Measurements from ENCODE around the gene IL23R. TPM values are rescaled to one million over a fixed set of nuclear protein-coding genes. Genes with fewer than 3 reads are reported as not detected.

IL23R gene
- total and polyA plus RNA-seq, 2 of the 8 experiments (the other 6 are each of a cell fraction or from before 2014, with no cell fraction given): not detected

GRCh38 chr1:67211589-67212563 is 45.6 kb downstream of the IL23R start:
- DNase-seq (ENCODE audit: low read depth in 1 of 2, low spot score in 2 of 2): no peak
- CTCF ChIA-PET (ENCODE audit: partially characterized antibody): interaction anchor here (0.6 to 9.8 kb wide), 91 partner anchors 8 to 845 kb away, joined by 3 to 176 read pairs (median 5); partner anchors contain the start of genes C1orf141 and IL23R
- H3K4me2 ChIP-seq (ENCODE audit: insufficient read depth in 1 of 2, low read depth in 2 of 2, low read length in 2 of 2): no peak overlapping the region

More at GRCh38 chr1:67211589-67212563, 45.6 kb downstream of the IL23R start:
- H2BK20ac ChIP-seq (ENCODE audit: low read length): no peak overlapping the region
- H3K4me1 ChIP-seq (replicated peaks in 1 of 4; ENCODE audit: control insufficient read depth in 3 of 4, insufficient read depth in 4 of 4, low read length in 3 of 4): peaks cover 0 to 2% (median 0%) of the 10 kb centered on the region in 4 experiments; a peak in 1 of 7 replicates
- POLR2A ChIA-PET (ENCODE audit: partially characterized antibody): interaction anchor here (0.6 to 0.7 kb wide), 2 partner anchors 78 to 645 kb away, joined by 3 to 4 read pairs; no protein-coding TSS in a partner anchor
- no peak overlapping the region for H3K56ac ChIP-seq (replicated peaks; ENCODE audit: insufficient read length, low read depth, low read length)
- TF ChIP-seq MAX (IDR thresholded peaks at IDR 0.05): no peak
- TF ChIP-seq RAD21 (IDR thresholded peaks at IDR 0.05 in 1 of 2, conservative IDR thresholded peaks at IDR 0.05 in 1 of 2; ENCODE audit: low read depth in 2 of 2, low read length in 2 of 2): peak; percentile 35 to 51; a peak in 3 of 4 replicates
- TF ChIP-seq, protein P1, sequence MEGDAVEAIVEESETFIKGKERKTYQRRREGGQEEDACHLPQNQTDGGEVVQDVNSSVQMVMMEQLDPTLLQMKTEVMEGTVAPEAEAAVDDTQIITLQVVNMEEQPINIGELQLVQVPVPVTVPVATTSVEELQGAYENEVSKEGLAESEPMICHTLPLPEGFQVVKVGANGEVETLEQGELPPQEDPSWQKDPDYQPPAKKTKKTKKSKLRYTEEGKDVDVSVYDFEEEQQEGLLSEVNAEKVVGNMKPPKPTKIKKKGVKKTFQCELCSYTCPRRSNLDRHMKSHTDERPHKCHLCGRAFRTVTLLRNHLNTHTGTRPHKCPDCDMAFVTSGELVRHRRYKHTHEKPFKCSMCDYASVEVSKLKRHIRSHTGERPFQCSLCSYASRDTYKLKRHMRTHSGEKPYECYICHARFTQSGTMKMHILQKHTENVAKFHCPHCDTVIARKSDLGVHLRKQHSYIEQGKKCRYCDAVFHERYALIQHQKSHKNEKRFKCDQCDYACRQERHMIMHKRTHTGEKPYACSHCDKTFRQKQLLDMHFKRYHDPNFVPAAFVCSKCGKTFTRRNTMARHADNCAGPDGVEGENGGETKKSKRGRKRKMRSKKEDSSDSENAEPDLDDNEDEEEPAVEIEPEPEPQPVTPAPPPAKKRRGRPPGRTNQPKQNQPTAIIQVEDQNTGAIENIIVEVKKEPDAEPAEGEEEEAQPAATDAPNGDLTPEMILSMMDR (IDR thresholded peaks at IDR 0.05; ENCODE audit: control extremely low read depth in 1 of 3, insufficient read depth in 1 of 3, low read depth in 1 of 3, low read length in 3 of 3): peak in 2 of 3 experiments; percentile 49 to 67; a peak in 3 of 4 replicates
- no peak overlapping the region for H3K4me3 ChIP-seq (ENCODE audit: extremely low read depth in 1 of 4, insufficient read depth in 2 of 4, low read depth in 3 of 4, low read length in 4 of 4)
- H2BK5ac ChIP-seq (ENCODE audit: low read depth, low read length): no peak overlapping the region
- no peak overlapping the region for H3K23ac ChIP-seq (ENCODE audit: insufficient read length)
- H4K8ac ChIP-seq (ENCODE audit: extremely low read depth, insufficient read depth, low read length): no peak overlapping the region
- no peaks in the 10 kb centered on the region for H3K36me3 ChIP-seq (ENCODE audit: control insufficient read depth in 2 of 4, insufficient read depth in 4 of 4, low read length in 3 of 4)
- H3K4ac ChIP-seq (replicated peaks; ENCODE audit: insufficient read length, low read depth, low read length): no peak overlapping the region
- no peak for FAIRE-seq
- H3K27me3 ChIP-seq (replicated peaks in 1 of 4; ENCODE audit: control insufficient read depth in 3 of 4, extremely low read depth in 1 of 4, insufficient read depth in 3 of 4, low read length in 3 of 4): no peaks in the 10 kb centered on the region
- H3K9me3 ChIP-seq (ENCODE audit: insufficient read depth in 2 of 2, low read depth in 1 of 2, low read length in 1 of 2): no peaks in the 10 kb centered on the region
- no peak overlapping the region for H3K27ac ChIP-seq (ENCODE audit: low read depth, low read length)
- no peaks in the 10 kb centered on the region for H3K79me1 ChIP-seq (ENCODE audit: low read depth, low read length)
- H3K9ac ChIP-seq (replicated peaks in 1 of 4; ENCODE audit: extremely low read depth in 1 of 4, low read depth in 3 of 4, low read length in 3 of 4): no peak overlapping the region
- H3K18ac ChIP-seq (ENCODE audit: extremely low read depth, low read length): no peak overlapping the region
- H3K79me2 ChIP-seq (ENCODE audit: control insufficient read depth in 1 of 2, insufficient read depth in 2 of 2, low read length in 2 of 2): no peaks in the 10 kb centered on the region
- H4K5ac ChIP-seq (ENCODE audit: insufficient read length, low read depth, low read length): no peak overlapping the region
- H3K23me2 ChIP-seq (ENCODE audit: low read depth, low read length): no peaks in the 10 kb centered on the region
- H2AK5ac ChIP-seq (ENCODE audit: low read depth, low read length): no peak overlapping the region
- no peak overlapping the region for H3K14ac ChIP-seq (ENCODE audit: insufficient read length)
- no peaks in the 10 kb centered on the region for H4K20me1 ChIP-seq (replicated peaks in 1 of 2; ENCODE audit: control insufficient read depth in 1 of 2, insufficient read depth in 2 of 2, low read length in 2 of 2)
- no peak overlapping the region for H2BK120ac ChIP-seq (replicated peaks; ENCODE audit: low read depth, low read length)
- no peak overlapping the region for H2BK15ac ChIP-seq (ENCODE audit: low read length)
- H2AFZ ChIP-seq (ENCODE audit: low read length): no peak overlapping the region
- H2BK12ac ChIP-seq (ENCODE audit: low read depth, low read length): no peak overlapping the region
- H4K91ac ChIP-seq (replicated peaks; ENCODE audit: insufficient read length, low read length): no peak overlapping the region
- WGBS, 2 experiments (ENCODE audit: extremely low coverage in 1 of 2, insufficient coverage in 1 of 2, insufficient read length in 1 of 2, insufficient replicate concordance in 2 of 2, low coverage in 1 of 2, low lambda C conversion rate in 2 of 2, missing lambda C conversion rate in 1 of 2): 71 to 100% methylated on average over 1 to 4 of the region's 4 CpGs

Measured in H1 (cell line).